Progenitor cell of endocrine pancreas (in vitro differentiated cells): ENCODE data around the gene NPAP1. TPM values are rescaled to one million over a fixed set of nuclear protein-coding genes. Genes with fewer than 3 reads are reported as not detected.
"Not testable (repeated sequence)": the region's sequence is repeated elsewhere in the genome, so short reads cannot be mapped to it uniquely, and the experiment has no call there.

Source experiments
- DNase-seq: peaks from one replicate; pipeline ENCODE4 v3.0.0; 2021; ENCODE audit warnings: low spot score; ENCODE audit not compliant: unreplicated experiment
- H3K27ac Mint-ChIP-seq: 2 replicates; pipeline ENCODE4 v1.8.0; 2021; ENCODE audit warnings: mild to moderate bottlenecking, moderate library complexity, mixed read lengths
- H3K27me3 Mint-ChIP-seq: 2 replicates; pipeline ENCODE4 v1.8.0; 2021; ENCODE audit warnings: mixed read lengths
- H3K36me3 Mint-ChIP-seq: 2 replicates; pipeline ENCODE4 v1.8.0; 2022; ENCODE audit warnings: mixed read lengths; ENCODE audit not compliant: insufficient read depth
- H3K4me1 Mint-ChIP-seq: 2 replicates; pipeline ENCODE4 v1.8.0; 2021; ENCODE audit warnings: low read depth, mixed read lengths
- H3K4me3 Mint-ChIP-seq: 2 replicates; pipeline ENCODE4 v1.8.0; 2021; ENCODE audit warnings: low read depth, mild to moderate bottlenecking, moderate library complexity, mixed read lengths
- H3K9me3 Mint-ChIP-seq: 2 replicates; pipeline ENCODE4 v1.8.0; 2021; ENCODE audit warnings: low read depth, mixed read lengths
- long read RNA-seq: library from polyadenylated mRNA; unstranded; transcript quantifications from one replicate; pipeline ENCODE4 v2.0.0, GENCODE V29; 2020
- total RNA-seq: library from RNA; stranded (reverse); gene quantifications from 2 replicates; pipeline ENCODE4 v1.2.1, GENCODE V29; 2021
- TF ChIP-seq, protein P1 (sequence below): fragments of 200-600 bp; sonication (generic); IDR thresholded peaks from one replicate; pipeline ENCODE4 v1.5.0; 2021; ENCODE audit warnings: antibody characterized with exemption, mild to moderate bottlenecking; ENCODE audit not compliant: unreplicated experiment

The NPAP1 gene, protein sequence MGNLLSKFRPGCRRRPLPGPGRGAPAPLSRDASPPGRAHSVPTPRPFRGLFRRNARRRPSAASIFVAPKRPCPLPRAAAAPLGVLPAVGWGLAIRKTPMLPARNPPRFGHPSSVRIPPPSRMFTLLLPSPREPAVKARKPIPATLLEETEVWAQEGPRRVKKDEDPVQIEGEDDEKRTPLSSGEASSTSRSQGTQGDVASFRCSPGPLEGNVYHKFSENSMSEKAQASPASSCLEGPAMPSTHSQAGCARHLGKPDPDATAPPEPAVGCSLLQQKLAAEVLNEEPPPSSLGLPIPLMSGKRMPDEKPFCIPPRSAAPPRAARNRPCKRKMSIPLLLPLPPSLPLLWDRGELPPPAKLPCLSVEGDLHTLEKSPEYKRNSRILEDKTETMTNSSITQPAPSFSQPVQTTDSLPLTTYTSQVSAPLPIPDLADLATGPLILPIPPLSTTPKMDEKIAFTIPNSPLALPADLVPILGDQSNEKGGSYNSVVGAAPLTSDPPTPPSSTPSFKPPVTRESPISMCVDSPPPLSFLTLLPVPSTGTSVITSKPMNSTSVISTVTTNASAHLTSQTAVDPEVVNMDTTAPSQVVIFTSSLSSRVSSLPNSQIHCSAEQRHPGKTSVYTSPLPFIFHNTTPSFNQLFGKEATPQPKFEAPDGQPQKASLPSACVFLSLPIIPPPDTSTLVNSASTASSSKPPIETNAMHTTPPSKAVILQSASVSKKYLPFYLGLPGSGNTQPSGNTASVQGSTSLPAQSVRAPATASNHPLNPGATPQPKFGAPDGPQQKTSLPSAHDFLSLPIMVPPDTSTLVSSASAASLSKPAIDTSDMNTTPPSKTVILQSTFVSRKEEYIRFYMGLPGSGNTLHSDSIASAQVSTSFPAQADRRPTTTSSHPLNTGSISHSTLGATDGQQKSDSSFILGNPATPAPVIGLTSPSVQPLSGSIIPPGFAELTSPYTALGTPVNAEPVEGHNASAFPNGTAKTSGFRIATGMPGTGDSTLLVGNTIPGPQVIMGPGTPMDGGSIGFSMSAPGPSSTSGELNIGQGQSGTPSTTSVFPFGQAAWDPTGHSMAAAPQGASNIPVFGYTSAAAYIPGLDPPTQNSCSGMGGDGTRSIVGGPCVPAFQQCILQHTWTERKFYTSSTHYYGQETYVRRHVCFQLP
- 0.65 and 0.67 TPM in 2 replicates for total RNA-seq
- long read RNA-seq = 0 reads

DNA sequence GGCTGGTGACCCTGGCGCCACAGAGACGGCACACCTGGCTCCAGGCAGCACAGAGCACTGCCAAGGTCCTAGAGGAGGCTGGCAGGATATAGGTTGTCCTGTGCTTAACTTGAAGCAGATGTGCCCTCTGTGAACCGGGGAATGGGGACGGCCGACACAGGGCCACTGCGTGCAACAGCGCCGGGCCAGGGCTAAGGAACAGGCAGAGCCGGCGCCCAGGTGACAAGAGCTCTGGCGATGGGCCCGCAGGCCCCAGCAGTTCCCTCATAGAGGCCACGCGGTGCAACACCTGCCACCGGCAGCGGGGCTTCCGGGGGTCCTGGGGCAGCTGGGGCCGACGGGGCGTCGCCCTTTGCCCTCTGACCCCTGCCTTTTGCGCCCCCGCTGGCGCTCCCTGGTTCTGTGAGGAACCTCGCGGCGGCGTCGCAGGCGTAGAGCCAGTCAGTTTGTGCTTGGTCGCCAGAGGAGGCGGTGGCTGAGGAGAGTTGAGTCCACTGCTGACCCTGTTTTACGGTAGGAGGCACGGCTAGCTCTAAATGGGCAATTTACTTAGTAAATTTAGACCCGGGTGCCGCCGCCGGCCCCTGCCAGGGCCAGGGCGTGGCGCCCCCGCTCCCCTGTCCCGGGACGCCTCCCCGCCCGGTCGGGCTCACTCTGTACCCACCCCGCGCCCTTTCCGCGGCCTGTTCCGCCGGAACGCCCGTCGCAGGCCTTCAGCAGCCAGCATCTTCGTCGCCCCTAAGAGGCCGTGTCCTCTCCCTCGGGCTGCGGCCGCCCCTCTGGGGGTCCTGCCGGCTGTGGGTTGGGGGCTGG lies at the start of gene NPAP1:
NPAP1 (plus strand) TSS at position 444 of the 813 bp plus-strand sequence; CDS start at position 537, 93 bp downstream.
- no peak within 1 kb of the TSS for H3K4me3 Mint-ChIP-seq
- no peak within 1 kb of the TSS for H3K27ac Mint-ChIP-seq
- no peaks in the 10 kb centered on the region for H3K27me3 Mint-ChIP-seq
- TF ChIP-seq, protein P1, sequence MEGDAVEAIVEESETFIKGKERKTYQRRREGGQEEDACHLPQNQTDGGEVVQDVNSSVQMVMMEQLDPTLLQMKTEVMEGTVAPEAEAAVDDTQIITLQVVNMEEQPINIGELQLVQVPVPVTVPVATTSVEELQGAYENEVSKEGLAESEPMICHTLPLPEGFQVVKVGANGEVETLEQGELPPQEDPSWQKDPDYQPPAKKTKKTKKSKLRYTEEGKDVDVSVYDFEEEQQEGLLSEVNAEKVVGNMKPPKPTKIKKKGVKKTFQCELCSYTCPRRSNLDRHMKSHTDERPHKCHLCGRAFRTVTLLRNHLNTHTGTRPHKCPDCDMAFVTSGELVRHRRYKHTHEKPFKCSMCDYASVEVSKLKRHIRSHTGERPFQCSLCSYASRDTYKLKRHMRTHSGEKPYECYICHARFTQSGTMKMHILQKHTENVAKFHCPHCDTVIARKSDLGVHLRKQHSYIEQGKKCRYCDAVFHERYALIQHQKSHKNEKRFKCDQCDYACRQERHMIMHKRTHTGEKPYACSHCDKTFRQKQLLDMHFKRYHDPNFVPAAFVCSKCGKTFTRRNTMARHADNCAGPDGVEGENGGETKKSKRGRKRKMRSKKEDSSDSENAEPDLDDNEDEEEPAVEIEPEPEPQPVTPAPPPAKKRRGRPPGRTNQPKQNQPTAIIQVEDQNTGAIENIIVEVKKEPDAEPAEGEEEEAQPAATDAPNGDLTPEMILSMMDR = no peak
- peaks cover 18% of the 10 kb centered on the region for H3K9me3 Mint-ChIP-seq
- H3K4me1 Mint-ChIP-seq = no peaks in the 10 kb centered on the region
- no peak for DNase-seq
- H3K36me3 Mint-ChIP-seq = peaks cover 2% of the 10 kb centered on the region

DNA sequence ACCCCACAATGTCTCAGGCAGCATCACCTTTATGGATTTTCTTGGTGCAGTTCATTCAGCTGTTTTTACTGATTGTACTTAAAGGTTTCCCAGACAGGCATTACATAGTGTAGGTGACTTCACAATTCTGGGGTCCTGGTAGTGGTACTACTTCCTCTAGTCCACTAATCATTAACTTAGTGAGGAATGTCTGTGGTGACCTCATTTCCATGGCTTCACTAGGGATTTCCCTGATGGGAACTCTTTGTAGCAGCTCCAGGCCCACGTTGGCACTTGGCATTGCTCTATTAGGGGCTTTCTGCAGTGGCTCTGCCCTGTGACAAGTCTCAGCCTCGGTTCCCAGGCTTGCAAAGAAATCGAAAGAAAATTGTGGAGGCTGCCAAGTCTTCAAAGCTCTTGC lies 48.1 kb upstream of the NPAP1 start:
- TF ChIP-seq, protein P1 = no peak
- Mint-ChIP-seq H3K27me3 (no peaks in the 10 kb centered on the region), H3K4me1 (no peaks in the 10 kb centered on the region), H3K36me3 (peaks cover 4% of the 10 kb centered on the region), H3K4me3 (no peak overlapping the region), H3K9me3 (peaks cover 22% of the 10 kb centered on the region), H3K27ac (no peak overlapping the region)
- DNase-seq = no peak

DNA sequence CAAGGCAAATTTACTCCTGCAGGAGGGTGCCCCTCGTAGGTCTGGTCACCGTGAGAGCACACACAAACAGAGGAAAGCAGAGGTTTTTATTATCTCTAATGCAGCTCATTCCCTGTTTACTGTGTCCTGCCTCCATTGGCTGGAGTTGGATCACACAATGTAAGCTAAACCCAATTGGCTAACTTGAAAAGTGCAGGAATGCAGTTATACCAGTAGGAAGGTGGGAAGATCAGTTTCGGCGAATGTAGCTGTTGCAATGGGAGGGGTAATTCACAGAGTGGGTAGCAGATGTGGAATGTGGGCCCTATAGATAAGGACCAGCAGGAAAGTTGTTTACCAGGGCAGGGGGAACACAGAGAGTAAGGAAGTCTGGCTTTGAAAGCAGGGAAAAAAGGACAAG lies 42.5 kb upstream of the NPAP1 start:
- peaks cover 32% of the 10 kb centered on the region for H3K9me3 Mint-ChIP-seq
- no peaks in the 10 kb centered on the region for H3K27me3 Mint-ChIP-seq
- H3K4me3 Mint-ChIP-seq = no peak overlapping the region
- H3K4me1 Mint-ChIP-seq = no peaks in the 10 kb centered on the region
- no peak for DNase-seq
- H3K36me3 Mint-ChIP-seq = peaks cover 5% of the 10 kb centered on the region
- no peak overlapping the region for H3K27ac Mint-ChIP-seq
- TF ChIP-seq, protein P1 = no peak

DNA sequence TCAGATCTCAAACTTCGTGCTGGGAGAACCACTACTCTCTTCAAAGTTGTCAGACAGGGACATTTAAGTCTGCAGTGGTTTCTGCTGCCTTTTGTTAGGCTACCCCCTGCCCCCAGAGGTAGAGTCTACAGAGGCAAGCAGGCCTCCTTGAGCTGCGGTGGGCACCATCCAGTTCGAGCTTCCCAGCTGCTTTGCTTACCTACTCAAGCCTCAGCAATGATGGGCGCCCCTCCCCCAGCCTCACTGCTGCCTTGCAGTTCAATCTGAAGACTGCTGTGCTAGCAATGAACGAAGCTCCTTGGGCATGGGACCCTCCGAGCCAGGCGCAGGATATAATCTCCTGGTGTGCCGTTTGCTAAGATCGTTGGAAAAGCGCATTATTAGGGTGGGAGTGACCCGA lies 36.2 kb upstream of the NPAP1 start:
- H3K4me1 Mint-ChIP-seq, H3K27ac Mint-ChIP-seq: not testable (repeated sequence)
- peaks cover 39% of the 10 kb centered on the region for H3K9me3 Mint-ChIP-seq

DNA sequence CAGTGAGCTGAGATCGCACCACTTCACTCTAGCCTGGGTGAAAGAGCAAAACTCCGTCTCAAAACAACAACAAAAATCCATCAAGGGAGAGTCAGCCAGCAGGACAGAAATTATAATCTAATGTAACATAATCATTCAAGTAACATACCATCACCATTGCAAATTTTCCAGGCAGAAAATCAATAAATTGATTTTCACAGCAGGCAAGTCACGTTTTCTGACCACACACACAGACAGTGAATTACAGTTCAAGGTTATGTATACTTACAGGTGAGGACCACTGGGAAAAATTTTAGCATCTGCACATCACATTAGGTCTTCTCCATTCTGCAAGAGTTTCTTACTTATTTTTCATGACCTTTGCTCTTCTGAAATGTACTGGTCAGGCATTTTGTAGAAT lies 29.9 kb upstream of the NPAP1 start:
- Mint-ChIP-seq H3K27me3 (no peaks in the 10 kb centered on the region), H3K27ac (no peak overlapping the region), H3K4me3 (no peak overlapping the region), H3K4me1 (peaks cover 2% of the 10 kb centered on the region), H3K36me3 (no peaks in the 10 kb centered on the region), H3K9me3 (peaks cover 35% of the 10 kb centered on the region)
- TF ChIP-seq, protein P1 = no peak
- no peak for DNase-seq

More for the DNA sequence above, 36.2 kb upstream of the NPAP1 start:
- H3K36me3 Mint-ChIP-seq, H3K4me3 Mint-ChIP-seq, DNase-seq, H3K27me3 Mint-ChIP-seq: not testable (repeated sequence)
